ENCODE measurements around the gene AVEN.

- TF ChIP-seq CTCF (IDR thresholded peaks at IDR 0.05; ENCODE audit: low read length) (no peak), EZH2 (optimal IDR thresholded peaks at IDR 0.05; ENCODE audit: low read depth, low read length) (no peak), EZH2phosphoT487 (IDR thresholded peaks at IDR 0.05; ENCODE audit: low read length) (no peak)
Observed at GRCh38 chr15:33872416-33873106, 166.4 kb downstream of the AVEN start.
